Stimulated activated naive CD8-positive, alpha-beta T cell treated with anti-CD3 and anti-CD28 coated beads, Interleukin-15, amount 100 ng/mL, for 72 hours (primary cell): ENCODE results near the gene THUMPD2.

ENCODE experiments used
- ATAC-seq: fragments of 150-1000 bp; cut with Tn5 transposase; 2 replicates; pipeline ENCODE4 v1.10.0; 2021; ENCODE audit warnings: mild to moderate bottlenecking, moderate library complexity
- DNase-seq, 2 donors: peaks; one replicate each; pipeline ENCODE4 v3.0.0; 2021 to 2022
- H3K27ac Mint-ChIP-seq, 2 donors: one replicate each; pipeline ENCODE4 v1.8.0; 2022; ENCODE audit warnings: mild to moderate bottlenecking in 2 of 2, mixed read lengths in 2 of 2, moderate library complexity in 2 of 2
- H3K27me3 Mint-ChIP-seq: one replicate; pipeline ENCODE4 v1.8.0; 2022; ENCODE audit warnings: mixed read lengths
- H3K4me1 Mint-ChIP-seq: one replicate; pipeline ENCODE4 v1.8.0; 2022; ENCODE audit warnings: mild to moderate bottlenecking, mixed read lengths
- H3K4me3 Mint-ChIP-seq, 2 donors: one replicate each; pipeline ENCODE4 v1.8.0; 2022; ENCODE audit warnings: mild to moderate bottlenecking in 2 of 2, mixed read lengths in 2 of 2, moderate library complexity in 1 of 2
- H3K9me3 Mint-ChIP-seq, 2 donors: one replicate each; pipeline ENCODE4 v1.8.0; 2022; ENCODE audit warnings: mixed read lengths in 2 of 2

The THUMPD2 gene

GRCh38 chr2:39715095-39715494 is 64.0 kb downstream of the THUMPD2 start:
- H3K4me3 Mint-ChIP-seq, result no peak overlapping the region
- H3K27ac Mint-ChIP-seq, result no peak overlapping the region
- H3K9me3 Mint-ChIP-seq, result no peaks in the 10 kb centered on the region
- DNase-seq (no peak), ATAC-seq (no peak)
- H3K27me3 Mint-ChIP-seq, result peaks cover 19% of the 10 kb centered on the region
- H3K4me1 Mint-ChIP-seq, result no peaks in the 10 kb centered on the region

- Mint-ChIP-seq H3K9me3 (peaks cover 0 to 2% of the 10 kb centered on the region in 2 donors), H3K27me3 (peaks cover 18% of the 10 kb centered on the region), H3K4me3 (no peak overlapping the region), H3K4me1 (no peaks in the 10 kb centered on the region), H3K27ac (peak overlapping the region in 1 of 2 donors; percentile 11)
- DNase-seq (no peak), ATAC-seq (no peak)
Observed at GRCh38 chr2:39712953-39713352, 66.1 kb downstream of the THUMPD2 start.

- peaks cover 18% of the 10 kb centered on the region for H3K27me3 Mint-ChIP-seq
- H3K4me1 Mint-ChIP-seq, result no peaks in the 10 kb centered on the region
- no peak overlapping the region for H3K27ac Mint-ChIP-seq
- H3K4me3 Mint-ChIP-seq, result no peak overlapping the region
- DNase-seq, result no peak
- ATAC-seq, result no peak
- peaks cover 0 to 4% of the 10 kb centered on the region in 2 donors for H3K9me3 Mint-ChIP-seq
Observed at GRCh38 chr2:39710807-39711206, 68.3 kb downstream of the THUMPD2 start.

- Mint-ChIP-seq H3K27ac (no peak overlapping the region), H3K4me3 (no peak overlapping the region), H3K27me3 (peaks cover 6% of the 10 kb centered on the region), H3K9me3 (peaks cover 0 to 4% of the 10 kb centered on the region in 2 donors), H3K4me1 (no peaks in the 10 kb centered on the region)
- ATAC-seq (no peak), DNase-seq (no peak)
Observed at GRCh38 chr2:39708003-39708402, 71.1 kb downstream of the THUMPD2 start.

- no peak overlapping the region for H3K27ac Mint-ChIP-seq
- DNase-seq (no peak), ATAC-seq (no peak)
- H3K9me3 Mint-ChIP-seq, result peaks cover 4 to 6% of the 10 kb centered on the region in 2 donors
- no peak overlapping the region for H3K4me3 Mint-ChIP-seq
- H3K4me1 Mint-ChIP-seq, result no peaks in the 10 kb centered on the region
- H3K27me3 Mint-ChIP-seq, result no peaks in the 10 kb centered on the region
Observed at GRCh38 chr2:39706945-39707344, 72.1 kb downstream of the THUMPD2 start.

GRCh38 chr2:39706312-39706711 is 72.7 kb downstream of the THUMPD2 start:
- Mint-ChIP-seq H3K4me1 (no peaks in the 10 kb centered on the region), H3K9me3 (peaks cover 8 to 13% of the 10 kb centered on the region in 2 donors), H3K27me3 (no peaks in the 10 kb centered on the region), H3K27ac (no peak overlapping the region), H3K4me3 (no peak overlapping the region)
- no peak for DNase-seq
- ATAC-seq, result no peak

- Mint-ChIP-seq H3K27ac (no peak overlapping the region), H3K9me3 (peaks cover 13 to 17% of the 10 kb centered on the region in 2 donors), H3K27me3 (no peaks in the 10 kb centered on the region), H3K4me3 (no peak overlapping the region), H3K4me1 (no peaks in the 10 kb centered on the region)
- ATAC-seq (no peak), DNase-seq (no peak)
Observed at GRCh38 chr2:39705638-39706037, 73.4 kb downstream of the THUMPD2 start.

- ATAC-seq, result no peak
- no peak for DNase-seq
- Mint-ChIP-seq H3K27me3 (no peaks in the 10 kb centered on the region), H3K4me3 (no peak overlapping the region), H3K9me3 (peaks cover 20 to 23% of the 10 kb centered on the region in 2 donors), H3K4me1 (no peaks in the 10 kb centered on the region), H3K27ac (no peak overlapping the region)
Observed at GRCh38 chr2:39704540-39704939, 74.5 kb downstream of the THUMPD2 start.

- peaks cover 20 to 23% of the 10 kb centered on the region in 2 donors for H3K9me3 Mint-ChIP-seq
- ATAC-seq, result no peak
- no peak overlapping the region for H3K27ac Mint-ChIP-seq
- H3K4me3 Mint-ChIP-seq, result no peak overlapping the region
- DNase-seq, result no peak
- H3K4me1 Mint-ChIP-seq, result no peaks in the 10 kb centered on the region
- H3K27me3 Mint-ChIP-seq, result no peaks in the 10 kb centered on the region
Observed at GRCh38 chr2:39703181-39703872, 75.7 kb downstream of the THUMPD2 start.

GRCh38 chr2:39701137-39701536 is 77.9 kb downstream of the THUMPD2 start:
- ATAC-seq (no peak), DNase-seq (no peak)
- Mint-ChIP-seq H3K4me1 (no peaks in the 10 kb centered on the region), H3K9me3 (peaks cover 16 to 23% of the 10 kb centered on the region in 2 donors), H3K27ac (no peak overlapping the region), H3K27me3 (peaks cover 10% of the 10 kb centered on the region), H3K4me3 (no peak overlapping the region)

- no peak for DNase-seq
- Mint-ChIP-seq H3K9me3 (peaks cover 16 to 22% of the 10 kb centered on the region in 2 donors), H3K27me3 (peaks cover 18% of the 10 kb centered on the region), H3K27ac (no peak overlapping the region), H3K4me3 (no peak overlapping the region), H3K4me1 (no peaks in the 10 kb centered on the region)
- ATAC-seq, result no peak
Observed at GRCh38 chr2:39697454-39697853, 81.6 kb downstream of the THUMPD2 start.

- H3K9me3 Mint-ChIP-seq, result peaks cover 16% of the 10 kb centered on the region in 2 donors
- H3K27me3 Mint-ChIP-seq, result peaks cover 18% of the 10 kb centered on the region
- no peak for ATAC-seq
- no peaks in the 10 kb centered on the region for H3K4me1 Mint-ChIP-seq
- no peak overlapping the region for H3K4me3 Mint-ChIP-seq
- no peak for DNase-seq
- H3K27ac Mint-ChIP-seq, result no peak overlapping the region
Observed at GRCh38 chr2:39696838-39697237, 82.2 kb downstream of the THUMPD2 start.

- Mint-ChIP-seq H3K4me3 (no peak overlapping the region), H3K27me3 (peaks cover 18% of the 10 kb centered on the region), H3K9me3 (peaks cover 9 to 10% of the 10 kb centered on the region in 2 donors), H3K4me1 (no peaks in the 10 kb centered on the region), H3K27ac (no peak overlapping the region)
- ATAC-seq (no peak), DNase-seq (no peak)
Observed at GRCh38 chr2:39696101-39696553, 82.9 kb downstream of the THUMPD2 start.

GRCh38 chr2:39693245-39693644 is 85.8 kb downstream of the THUMPD2 start:
- H3K9me3 Mint-ChIP-seq, result peaks cover 0 to 5% of the 10 kb centered on the region in 2 donors
- ATAC-seq (no peak), DNase-seq (no peak)
- H3K4me1 Mint-ChIP-seq, result no peaks in the 10 kb centered on the region
- no peak overlapping the region for H3K27ac Mint-ChIP-seq
- H3K4me3 Mint-ChIP-seq, result no peak overlapping the region
- peaks cover 28% of the 10 kb centered on the region for H3K27me3 Mint-ChIP-seq

- Mint-ChIP-seq H3K9me3 (peaks cover 0 to 5% of the 10 kb centered on the region in 2 donors), H3K4me3 (no peak overlapping the region)
Observed at GRCh38 chr2:39689876-39690275, 89.2 kb downstream of the THUMPD2 start.

GRCh38 chr2:39689272-39689841 is 89.7 kb downstream of the THUMPD2 start:
- H3K27ac Mint-ChIP-seq, result no peak overlapping the region
- DNase-seq, result no peak
- H3K4me3 Mint-ChIP-seq, result no peak overlapping the region
- peaks cover 0 to 5% of the 10 kb centered on the region in 2 donors for H3K9me3 Mint-ChIP-seq
- no peak for ATAC-seq
- H3K27me3 Mint-ChIP-seq, result peaks cover 31% of the 10 kb centered on the region
- H3K4me1 Mint-ChIP-seq, result no peaks in the 10 kb centered on the region

More at GRCh38 chr2:39689876-39690275, 89.2 kb downstream of the THUMPD2 start:
- ATAC-seq, result no peak
- Mint-ChIP-seq H3K4me1 (no peaks in the 10 kb centered on the region), H3K27ac (no peak overlapping the region), H3K27me3 (peaks cover 26% of the 10 kb centered on the region)
- no peak for DNase-seq
